ENCODE measurements around the gene SEC14L3. TPM values are rescaled to one million over a fixed set of nuclear protein-coding genes. Genes with fewer than 3 reads are reported as not detected.

Gene SEC14L3
- total and polyA plus RNA-seq, 10 of the 15 experiments (the other 5 are each of a cell fraction or from before 2014, with no cell fraction given), result 0.03 TPM; not detected in 9

- in situ Hi-C loops (cut with MboI) (no loop called here), intact Hi-C loops (cut with micrococcal nuclease; ENCODE audit: unreplicated experiment) (no loop called here)
- TF ChIP-seq SKIL (IDR thresholded peaks at IDR 0.05; ENCODE audit: low read depth, poor library complexity, severe bottlenecking) (no peak), MEF2B (IDR thresholded peaks at IDR 0.05; ENCODE audit: partially characterized antibody, poor library complexity, severe bottlenecking) (no peak), NBN (IDR thresholded peaks at IDR 0.05) (no peak), TCF7 (IDR thresholded peaks at IDR 0.05; ENCODE audit: borderline replicate concordance) (no peak), POU2F2 (IDR thresholded peaks at IDR 0.05; ENCODE audit: borderline replicate concordance, low read depth, low read length) (no peak), SUZ12 (IDR thresholded peaks at IDR 0.05; ENCODE audit: unreplicated experiment) (no peak)
- DNase-seq (ENCODE audit: low read depth, low spot score), result no peak
- ATAC-seq, result no peak
- ChIA-PET CTCF (interaction anchor here (0.7 to 7.5 kb wide), 12 partner anchors 8 to 209 kb away, joined by 3 to 172 read pairs (median 6); partner anchors contain the start of genes CASTOR1 and SEC14L2), SMC1A (ENCODE audit: uncharacterized antibody, unreplicated experiment) (interaction anchor here (1.0 to 6.0 kb wide), 12 partner anchors 9 to 181 kb away, joined by 3 to 69 read pairs (median 7); partner anchors contain the start of gene RNF215), RAD21 (ENCODE audit: unreplicated experiment) (interaction anchor here (1.1 to 7.3 kb wide), 6 partner anchors 19 to 136 kb away, joined by 3 to 137 read pairs (median 14); partner anchors contain the start of genes CASTOR1, RNF215, SEC14L2 and TBC1D10A), POLR2A (interaction anchor here (1.0 to 6.4 kb wide), 8 partner anchors 19 to 137 kb away, joined by 3 to 60 read pairs (median 12); partner anchors contain the start of genes SEC14L2 and TBC1D10A)
- peak overlapping the region; percentile 85 for H3K9ac ChIP-seq (ENCODE audit: control insufficient read depth, insufficient read depth, low read length)
- H3K4me3 ChIP-seq, result peak overlapping the region; percentile 65
- no peaks in the 10 kb centered on the region for H4K20me1 ChIP-seq (ENCODE audit: control insufficient read depth, insufficient read depth)
- H3K27ac ChIP-seq (ENCODE audit: control insufficient read depth, insufficient read depth), result peak overlapping the region; percentile 82
- no peaks in the 10 kb centered on the region; the same call in 2 of the 3 replicates for H3K9me3 ChIP-seq (replicated peaks; ENCODE audit: control insufficient read depth, insufficient read depth, low read length)
- H3K36me3 ChIP-seq (ENCODE audit: control insufficient read depth in 2 of 2, insufficient read depth in 2 of 2, low read length in 1 of 2), result peaks cover 3 to 14% of the 10 kb centered on the region in 2 experiments; a peak in 2 of 4 replicates
- H3K27me3 ChIP-seq (replicated peaks in 1 of 2; ENCODE audit: control insufficient read depth in 2 of 2, insufficient read depth in 2 of 2, low read length in 1 of 2), result no peaks in the 10 kb centered on the region
- no peak for FAIRE-seq
- peak overlapping the region; percentile 38 for H2AFZ ChIP-seq (ENCODE audit: control insufficient read depth, low read depth, low read length)
- H3K79me2 ChIP-seq (ENCODE audit: control insufficient read depth, insufficient read depth, low read length), result peaks cover 45% of the 10 kb centered on the region
- H3K4me2 ChIP-seq (ENCODE audit: control insufficient read depth, insufficient read depth), result peak overlapping the region; percentile 99
- no TSS peak for BruUV-seq (replicated peaks)
- H3K4me1 ChIP-seq (ENCODE audit: control insufficient read depth, insufficient read depth, low read length), result peaks cover 22% of the 10 kb centered on the region
- WGBS (ENCODE audit: insufficient coverage, insufficient replicate concordance, low lambda C conversion rate, missing lambda C conversion rate), result 2% methylated on average over 9 of the region's 9 CpGs
Observed at GRCh38 chr22:30425327-30425615, 46.5 kb downstream of the SEC14L3 start.

Measured in GM12878 (cell line).